ENCODE measurements around the gene PICK1.

PICK1 gene

GRCh38 chr22:38021206-38021605 is 36.0 kb upstream of the PICK1 start:
- Histone ChIP-seq H3K4me3 (ENCODE audit: low read depth in 1 of 2, low read length in 1 of 2) (no peak overlapping the region), H3K9me3 (no peaks in the 10 kb centered on the region), H3K27ac (no peak overlapping the region), H3K36me3 (no peaks in the 10 kb centered on the region), H3K4me1 (ENCODE audit: control insufficient read depth in 1 of 2, insufficient read depth in 1 of 2, low read depth in 1 of 2, low read length in 1 of 2) (peaks cover 0 to 6% of the 10 kb centered on the region in 2 experiments), H3K27me3 (no peaks in the 10 kb centered on the region)
- no peak for TF ChIP-seq CTCF (IDR thresholded peaks at IDR 0.05)

- no peak for TF ChIP-seq CTCF (IDR thresholded peaks at IDR 0.05)
These were observed 34.2 kb upstream of the PICK1 start for GRCh38 chr22:38023045-38023444.

GRCh38 chr22:38025514-38025913 is 31.7 kb upstream of the PICK1 start:
- TF ChIP-seq CTCF (IDR thresholded peaks at IDR 0.05) = no peak
- Histone ChIP-seq H3K36me3 (no peaks in the 10 kb centered on the region), H3K27me3 (no peaks in the 10 kb centered on the region), H3K4me1 (ENCODE audit: control insufficient read depth in 1 of 2, insufficient read depth in 1 of 2, low read depth in 1 of 2, low read length in 1 of 2) (no peaks in the 10 kb centered on the region), H3K9me3 (no peaks in the 10 kb centered on the region), H3K27ac (no peak overlapping the region), H3K4me3 (ENCODE audit: low read depth in 1 of 2, low read length in 1 of 2) (no peak overlapping the region)

More at GRCh38 chr22:38023045-38023444, 34.2 kb upstream of the PICK1 start:
- no peaks in the 10 kb centered on the region for H3K36me3 ChIP-seq
- H3K9me3 ChIP-seq = no peaks in the 10 kb centered on the region
- H3K4me3 ChIP-seq (ENCODE audit: low read depth in 1 of 2, low read length in 1 of 2) = no peak overlapping the region
- H3K4me1 ChIP-seq (ENCODE audit: control insufficient read depth in 1 of 2, insufficient read depth in 1 of 2, low read depth in 1 of 2, low read length in 1 of 2) = no peaks in the 10 kb centered on the region
- H3K27ac ChIP-seq = no peak overlapping the region
- H3K27me3 ChIP-seq = no peaks in the 10 kb centered on the region

GRCh38 chr22:38026130-38027111 is 30.8 kb upstream of the PICK1 start:
- H3K36me3 ChIP-seq = no peaks in the 10 kb centered on the region

GRCh38 chr22:38027487-38027886 is 29.7 kb upstream of the PICK1 start:
- H3K27me3 ChIP-seq = no peaks in the 10 kb centered on the region
- H3K9me3 ChIP-seq = no peaks in the 10 kb centered on the region
- TF ChIP-seq CTCF (IDR thresholded peaks at IDR 0.05) = no peak
- H3K4me3 ChIP-seq (ENCODE audit: low read depth in 1 of 2, low read length in 1 of 2) = no peak overlapping the region
- H3K4me1 ChIP-seq (ENCODE audit: control insufficient read depth in 1 of 2, insufficient read depth in 1 of 2, low read depth in 1 of 2, low read length in 1 of 2) = no peaks in the 10 kb centered on the region
- H3K27ac ChIP-seq = no peak overlapping the region
- no peaks in the 10 kb centered on the region for H3K36me3 ChIP-seq

More at GRCh38 chr22:38026130-38027111, 30.8 kb upstream of the PICK1 start:
- no peak overlapping the region for H3K4me3 ChIP-seq (ENCODE audit: low read depth in 1 of 2, low read length in 1 of 2)
- no peaks in the 10 kb centered on the region for H3K9me3 ChIP-seq
- no peak for TF ChIP-seq CTCF (IDR thresholded peaks at IDR 0.05)
- no peak overlapping the region for H3K27ac ChIP-seq
- H3K4me1 ChIP-seq (ENCODE audit: control insufficient read depth in 1 of 2, insufficient read depth in 1 of 2, low read depth in 1 of 2, low read length in 1 of 2) = no peaks in the 10 kb centered on the region
- no peaks in the 10 kb centered on the region for H3K27me3 ChIP-seq

Data from neutrophil (primary cell).